ENCODE data around the gene ZNF772.
"Not testable (repeated sequence)": the region's sequence is repeated elsewhere in the genome, so short reads cannot be mapped to it uniquely, and the experiment has no call there.

ZNF772 gene

GRCh38 chr19:57477191-57478008 lies at the start of gene ZNF772:
Gene ZNF772, minus strand, starts transcription at chr19:57477566. Its CDS starts 257 bp downstream, at chr19:57477309.
- peak; percentile 79 for DNase-seq

DNA sequence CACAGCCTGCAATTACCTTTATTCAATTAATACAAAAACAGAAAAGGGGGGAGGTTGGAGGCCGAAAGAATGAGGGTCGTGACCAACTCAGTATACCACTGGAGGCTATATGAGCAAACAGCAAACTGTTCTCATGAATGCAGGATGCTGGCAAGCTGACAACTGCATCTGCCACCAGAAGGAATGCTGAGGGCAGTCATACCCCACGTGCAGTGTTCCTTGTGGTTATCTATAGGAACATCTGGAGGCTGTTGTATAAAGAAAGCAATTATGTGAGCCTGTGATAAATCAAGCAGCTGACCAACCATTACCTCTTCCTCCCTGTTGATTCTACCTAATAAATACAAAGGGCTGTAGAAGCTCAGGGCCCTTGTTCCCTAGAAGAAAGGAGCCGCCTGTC lies 40.7 kb upstream of the ZNF772 start:
- not testable (repeated sequence) for DNase-seq

GRCh38 chr19:57515255-57515654 lies 37.9 kb upstream of the ZNF772 start:
- DNase-seq = no peak

- no peak for DNase-seq
Observed at GRCh38 chr19:57512845-57513244, 35.5 kb upstream of the ZNF772 start.

DNA sequence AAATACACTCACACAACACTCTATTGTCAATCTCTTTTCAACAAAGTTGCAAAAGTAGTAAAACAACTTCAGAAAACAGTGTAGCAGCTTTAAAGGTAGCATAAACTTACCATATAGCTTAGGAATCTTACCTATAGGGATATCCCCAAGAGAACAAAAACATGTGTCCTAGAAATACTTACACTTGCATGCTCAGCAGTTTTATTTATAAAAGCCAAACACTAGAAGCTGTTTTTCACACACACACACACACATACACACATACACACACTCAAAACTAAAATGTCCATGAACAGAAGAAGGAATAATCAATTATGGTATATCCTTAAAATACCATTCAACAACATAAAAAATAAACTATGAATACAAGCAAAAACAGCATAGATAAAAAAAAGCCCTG lies 34.1 kb upstream of the ZNF772 start:
- no peak for DNase-seq

- DNase-seq = no peak
Observed at GRCh38 chr19:57506163-57506562, 28.8 kb upstream of the ZNF772 start.

- DNase-seq = not testable (repeated sequence)
Observed at GRCh38 chr19:57500400-57500799, 23.0 kb upstream of the ZNF772 start.

- peak; percentile 79 for DNase-seq
Observed at GRCh38 chr19:57499680-57500395, 22.5 kb upstream of the ZNF772 start, which contains the start of gene ZNF773. Gene ZNF773, plus strand, starts transcription at chr19:57499938. Its CDS starts 143 bp downstream, at chr19:57500081.

GRCh38 chr19:57499332-57499679 lies 21.9 kb upstream of the ZNF772 start:
- not testable (repeated sequence) for DNase-seq

GRCh38 chr19:57488299-57488644 lies 10.9 kb upstream of the ZNF772 start:
- not testable (repeated sequence) for DNase-seq

DNA sequence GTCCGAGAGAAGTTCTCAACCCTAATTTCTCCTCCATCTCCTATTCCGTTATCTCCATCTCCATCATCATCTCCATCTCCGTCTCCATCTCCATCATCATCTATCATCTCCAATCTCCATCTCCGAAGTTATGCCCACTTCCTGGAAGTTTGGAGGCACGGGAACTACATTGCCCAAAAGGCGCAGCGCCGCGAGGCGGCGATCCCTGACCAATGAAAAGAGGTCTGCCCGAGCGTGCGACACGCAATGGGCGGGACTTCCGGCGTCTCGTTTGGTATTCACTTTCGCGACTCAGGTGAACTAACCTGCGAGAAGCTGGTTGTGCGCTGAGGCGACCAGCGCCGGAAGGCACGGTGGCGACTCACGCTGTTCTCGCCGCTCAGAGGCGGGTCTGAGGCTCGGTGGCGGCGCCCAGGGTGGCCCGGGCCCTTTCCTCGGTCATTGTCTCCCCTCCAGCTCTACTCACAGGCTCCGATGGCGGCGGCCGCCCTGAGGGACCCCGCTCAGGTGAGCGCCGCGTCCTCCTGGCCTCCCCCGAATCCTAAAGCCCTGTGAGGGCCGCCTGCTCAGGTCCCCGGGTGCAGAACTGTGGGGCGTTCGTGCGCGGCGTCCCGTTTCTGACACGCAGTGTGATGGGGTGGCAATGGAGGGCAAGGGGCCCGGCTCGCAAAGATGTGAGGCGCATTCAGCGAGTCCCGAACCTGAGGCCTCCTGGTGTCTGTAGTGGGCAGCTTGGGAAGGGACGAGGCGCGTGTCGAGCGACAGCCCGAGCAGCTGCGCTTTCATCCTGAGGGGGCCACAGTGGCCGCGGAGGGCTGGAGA lies 10.3 kb upstream of the ZNF772 start, which contains the start of gene ZNF419:
ZNF419 (plus strand) TSS at position 274 of the 822 bp plus-strand sequence; CDS start at position 475, 201 bp downstream.
- DNase-seq = peak; percentile 68

DNA sequence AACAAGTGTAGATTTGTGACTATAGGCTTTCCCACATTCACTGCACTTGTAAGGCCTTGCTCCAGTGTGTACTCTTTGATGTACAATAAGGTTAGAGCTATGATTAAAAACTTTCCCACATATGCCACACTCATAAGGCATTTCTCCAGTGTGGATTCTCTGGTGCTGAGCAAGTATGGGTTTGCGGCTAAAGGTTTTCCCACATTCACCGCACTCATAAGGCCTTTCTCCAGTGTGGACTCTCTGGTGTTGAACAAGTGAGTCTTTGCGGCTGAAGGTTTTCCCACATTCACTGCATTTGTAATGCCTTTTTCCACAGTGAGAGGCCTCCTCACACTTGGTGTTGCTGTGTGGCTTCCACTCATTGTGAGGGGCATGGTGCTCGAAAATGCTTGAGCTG lies 3.7 kb downstream of the ZNF772 start:
- DNase-seq = no peak

DNA sequence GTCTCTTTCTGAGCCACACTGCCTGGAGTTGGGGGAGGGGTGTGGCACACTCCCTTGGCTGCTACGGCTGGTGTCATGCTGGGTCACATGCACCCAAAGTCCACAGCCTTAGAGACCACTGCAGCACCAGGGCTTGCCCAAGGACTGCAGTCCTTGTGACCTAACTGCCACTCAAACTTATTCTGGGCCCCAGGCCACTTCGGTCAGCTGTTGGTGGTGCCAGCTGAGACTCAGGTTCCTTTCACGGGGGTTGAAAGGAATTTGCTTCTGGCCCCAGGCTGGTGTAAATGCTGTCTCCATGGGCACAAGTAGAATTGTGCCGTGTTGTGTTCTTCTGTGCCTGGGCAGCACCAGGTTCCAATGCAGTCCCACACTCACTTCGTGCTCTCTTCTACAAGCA lies 10.9 kb downstream of the ZNF772 start:
- DNase-seq = no peak

GRCh38 chr19:57465680-57466381 lies 11.5 kb downstream of the ZNF772 start:
- DNase-seq = no peak

- no peak for DNase-seq
Observed at GRCh38 chr19:57452307-57452706, 25.1 kb downstream of the ZNF772 start.

- DNase-seq = no peak
Observed at GRCh38 chr19:57443121-57443696, 34.2 kb downstream of the ZNF772 start.

DNA sequence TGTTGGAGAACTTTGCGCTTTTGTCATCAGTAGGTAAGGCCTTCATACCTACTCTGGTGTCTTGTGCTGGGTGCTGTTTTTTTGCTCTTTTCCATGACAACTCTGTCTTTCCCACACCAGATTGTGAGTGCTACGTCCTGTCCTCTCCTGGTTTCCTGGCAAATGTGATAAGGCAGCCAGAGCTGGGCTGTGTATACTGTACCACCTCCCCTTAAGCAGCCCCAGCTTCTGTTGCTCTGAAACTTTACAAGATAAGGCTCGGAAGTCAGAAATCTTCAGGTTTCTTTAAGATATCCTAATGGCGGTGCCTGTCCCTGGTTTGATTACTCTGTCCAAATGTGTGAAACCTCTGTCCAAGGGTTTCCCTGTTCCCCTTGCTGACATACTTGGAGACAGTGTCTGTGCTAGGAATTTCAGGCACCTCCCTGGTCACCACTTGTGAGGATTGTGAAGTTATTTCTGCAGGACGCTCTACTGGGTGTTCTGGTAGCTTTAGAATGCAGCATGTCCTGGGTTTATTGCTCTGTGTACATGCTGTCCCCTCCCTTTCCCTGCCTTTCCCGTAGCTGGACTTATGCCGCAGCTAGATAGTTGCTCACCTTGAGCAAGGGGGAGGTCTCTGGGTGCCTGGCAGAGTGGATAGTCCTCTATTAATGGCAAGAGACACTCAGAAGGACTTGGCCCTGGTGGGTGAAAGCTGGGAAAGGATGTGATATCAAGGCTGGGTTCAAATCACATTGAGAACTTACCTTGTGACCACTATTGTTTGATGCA lies 35.2 kb downstream of the ZNF772 start:
- DNase-seq = no peak

DNA sequence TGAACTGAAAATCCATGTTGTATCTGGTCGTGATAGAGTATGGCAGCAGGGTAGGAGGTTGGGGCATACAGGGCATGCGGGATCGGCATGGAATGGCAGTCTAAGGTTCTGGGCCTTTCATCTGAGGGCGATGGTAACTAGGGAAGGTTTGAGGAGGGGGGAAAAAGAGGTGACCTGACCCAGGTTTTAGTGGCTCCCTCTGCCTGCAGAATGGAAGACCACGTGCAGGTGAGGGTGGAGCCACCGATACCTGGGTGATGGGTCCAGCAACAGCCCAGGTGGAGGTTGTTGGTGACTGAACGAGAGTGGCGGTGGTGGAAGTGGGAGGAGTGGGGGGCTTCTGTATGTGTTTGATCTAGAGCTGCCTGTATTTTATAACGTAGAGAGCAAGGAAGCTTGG lies 38.4 kb downstream of the ZNF772 start:
- DNase-seq = no peak

- no peak for DNase-seq
Observed at GRCh38 chr19:57437931-57438330, 39.4 kb downstream of the ZNF772 start.

- no peak for DNase-seq
Observed at GRCh38 chr19:57436417-57436816, 40.9 kb downstream of the ZNF772 start.
